Thyroid gland (tissue), 4 donors: ENCODE data around the gene MAEA.

Experiments used
- CTCF ChIP-seq, 6 experiments: fragments of 200-600 bp in 3 of 6; fragments of 450-650 bp in 3 of 6; sonication (generic) in 3 of 6; IDR thresholded peaks; one replicate each; pipeline ENCODE4 v1.5.1; 2016 to 2019; ENCODE audit warnings: antibody characterized with exemption in 6 of 6, mild to moderate bottlenecking in 2 of 6, inconsistent platforms in 1 of 6, moderate library complexity in 1 of 6
- POLR2A ChIP-seq, 2 donors: fragments of 450-650 bp; IDR thresholded peaks; one replicate each; pipeline ENCODE4 v1.6.1; 2017; ENCODE audit warnings: antibody characterized with exemption in 2 of 2, mild to moderate bottlenecking in 2 of 2, moderate library complexity in 1 of 2

DNA sequence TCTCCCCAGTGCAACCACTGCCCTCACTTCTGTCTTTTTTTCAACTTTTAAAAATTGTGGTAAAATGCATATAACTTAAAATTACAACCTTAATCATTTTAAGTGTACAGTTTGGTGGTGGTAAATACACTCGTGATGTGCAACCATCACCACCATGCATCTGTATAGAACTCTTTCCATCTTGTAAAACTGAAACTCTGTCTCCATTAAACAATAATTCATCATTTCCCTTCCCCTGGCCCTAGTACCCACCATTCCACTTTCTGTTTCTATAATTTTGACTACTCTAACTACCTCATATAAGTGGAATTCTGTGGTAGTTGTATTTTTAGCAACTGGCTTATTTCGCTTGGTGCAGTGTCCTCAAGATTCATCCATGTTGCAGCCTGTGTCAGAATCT is 34.0 kb upstream of the MAEA start:
- TF ChIP-seq CTCF (IDR thresholded peaks at IDR 0.05) (no peak), POLR2A (IDR thresholded peaks at IDR 0.05) (no peak)
